Subcutaneous abdominal adipose tissue (tissue), 5 donors: Measurements from ENCODE around the gene COL4A2.
A peak's percentile ranks its signal among the peaks of the same experiment; 100 is the strongest.

Experiments
- H3K27ac ChIP-seq: one replicate; pipeline ENCODE4 v1.7.0; 2013; ENCODE audit warnings: low read depth, mild to moderate bottlenecking, inconsistent platforms, low read length, moderate library complexity
- H3K27me3 ChIP-seq, 5 donors: one replicate each; pipeline ENCODE4 v1.7.0; 2013; ENCODE audit warnings: low read length in 5 of 5, inconsistent platforms in 1 of 5; ENCODE audit not compliant: control insufficient read depth in 5 of 5, insufficient read depth in 4 of 5
- H3K36me3 ChIP-seq, 5 donors: one replicate each; pipeline ENCODE4 v1.7.0; 2013; ENCODE audit warnings: low read length in 5 of 5; ENCODE audit not compliant: control insufficient read depth in 5 of 5, insufficient read depth in 5 of 5
- H3K4me1 ChIP-seq, 5 donors: one replicate each; pipeline ENCODE4 v1.7.0; 2013; ENCODE audit warnings: low read length in 5 of 5, mild to moderate bottlenecking in 3 of 5, moderate library complexity in 1 of 5; ENCODE audit not compliant: control insufficient read depth in 5 of 5, insufficient read depth in 5 of 5
- H3K4me3 ChIP-seq, 5 donors: one replicate each; pipeline ENCODE4 v1.7.0; 2013; ENCODE audit warnings: low read length in 5 of 5, low read depth in 1 of 5
- H3K9ac ChIP-seq, 5 donors: one replicate each; pipeline ENCODE4 v1.7.0; 2013; ENCODE audit warnings: low read length in 5 of 5, mild to moderate bottlenecking in 4 of 5, moderate library complexity in 3 of 5
- H3K9me3 ChIP-seq, 5 donors: one replicate each; pipeline ENCODE4 v1.7.0; 2013; ENCODE audit warnings: low read length in 5 of 5; ENCODE audit not compliant: control insufficient read depth in 5 of 5
- donor health status: healthy.
- donor health status: healthy.
- donor health status: healthy.
- donor health status: healthy.
- donor health status: healthy.

Gene COL4A2

DNA sequence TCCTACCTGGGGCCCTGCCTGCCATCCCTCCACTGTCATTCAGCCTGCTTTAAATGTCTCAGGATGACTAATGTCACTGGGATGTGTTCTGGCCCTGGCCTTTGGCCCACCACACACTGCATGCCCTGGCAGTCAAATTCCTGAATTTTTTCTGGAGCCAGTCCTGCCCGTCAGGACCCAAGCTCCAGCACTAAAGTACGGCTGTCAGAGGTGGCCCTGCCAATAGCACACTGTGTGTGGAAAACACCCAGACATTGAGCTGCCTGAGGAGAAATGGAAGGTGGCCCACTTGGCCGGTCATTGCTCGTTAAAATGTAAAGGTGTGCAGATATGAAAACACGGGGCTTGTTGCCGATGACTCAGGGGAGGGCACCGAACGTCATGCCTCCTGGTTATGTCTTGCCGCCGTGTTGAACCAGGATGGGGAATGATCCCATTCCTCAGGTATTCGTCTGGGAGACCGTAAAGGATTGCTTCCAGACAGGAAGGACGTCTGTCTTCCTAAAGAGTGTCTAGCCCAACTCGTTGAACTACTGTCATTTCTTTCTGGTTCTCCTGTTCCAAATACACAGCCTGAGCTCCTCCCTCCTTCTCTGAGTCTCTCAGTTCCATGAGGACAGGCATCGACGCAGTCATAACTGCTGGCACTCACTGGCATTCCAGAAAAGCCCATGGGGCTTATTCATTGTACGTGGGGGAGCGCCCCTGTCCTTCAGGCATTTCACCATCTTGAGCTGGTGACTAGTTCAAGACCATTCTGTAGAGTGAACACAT, 40.6 kb downstream of the COL4A2 start:
- H3K4me3 ChIP-seq, result peak overlapping the region in 1 of 5 donors; percentile 13
- H3K27me3 ChIP-seq, result no peaks in the 10 kb centered on the region
- H3K36me3 ChIP-seq, result peaks cover 0 to 12% (median 11%) of the 10 kb centered on the region in 5 donors
- no peaks in the 10 kb centered on the region for H3K9me3 ChIP-seq
- H3K27ac ChIP-seq, result peak overlapping the region; percentile 94
- peak overlapping the region in 2 of 5 donors; percentile 21 to 30 for H3K9ac ChIP-seq
- peaks cover 12 to 55% (median 38%) of the 10 kb centered on the region in 5 donors for H3K4me1 ChIP-seq

DNA sequence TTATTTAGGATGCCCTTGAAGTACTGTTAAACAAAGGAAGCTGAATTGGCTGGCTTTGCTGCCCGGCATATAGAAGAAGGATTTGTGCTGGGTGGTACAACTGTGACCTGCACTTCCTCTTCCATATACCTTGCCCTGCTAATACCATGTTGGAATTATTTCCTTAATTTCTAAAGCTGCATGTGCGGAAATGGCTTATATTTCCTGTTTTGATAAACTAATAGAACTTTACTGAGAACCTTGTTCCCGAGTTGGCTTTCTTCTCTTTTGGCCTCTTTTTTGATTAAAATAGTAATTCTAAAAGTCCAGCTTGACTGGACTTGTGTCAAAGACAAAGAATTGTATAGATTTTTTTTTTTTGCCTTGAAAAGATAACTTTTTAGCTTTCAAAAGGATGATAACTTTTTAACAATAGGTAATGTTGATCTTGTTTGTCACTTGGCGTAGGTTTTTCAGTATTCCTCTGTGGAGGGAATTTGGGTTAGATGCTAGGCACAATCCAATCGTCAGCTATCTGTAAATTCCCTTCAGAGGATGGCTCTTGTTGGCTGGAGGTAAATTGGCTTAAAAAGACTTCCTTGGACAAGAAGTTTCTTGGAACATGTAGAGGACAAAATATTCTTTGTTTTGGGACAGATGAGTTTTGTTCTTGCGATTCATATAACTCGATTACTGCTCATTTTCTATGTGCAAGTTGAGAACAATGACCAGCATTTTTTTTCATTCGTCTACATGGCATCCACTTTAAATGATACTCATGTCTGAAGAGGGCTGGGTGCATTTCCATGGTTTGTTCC, 41.4 kb downstream of the COL4A2 start:
- H3K27me3 ChIP-seq, result no peaks in the 10 kb centered on the region
- no peak overlapping the region for H3K4me3 ChIP-seq
- H3K4me1 ChIP-seq, result peaks cover 12 to 58% (median 46%) of the 10 kb centered on the region in 5 donors
- no peaks in the 10 kb centered on the region for H3K9me3 ChIP-seq
- peaks cover 0 to 13% (median 12%) of the 10 kb centered on the region in 5 donors for H3K36me3 ChIP-seq
- H3K9ac ChIP-seq, result no peak overlapping the region
- H3K27ac ChIP-seq, result peak overlapping the region; percentile 94

DNA sequence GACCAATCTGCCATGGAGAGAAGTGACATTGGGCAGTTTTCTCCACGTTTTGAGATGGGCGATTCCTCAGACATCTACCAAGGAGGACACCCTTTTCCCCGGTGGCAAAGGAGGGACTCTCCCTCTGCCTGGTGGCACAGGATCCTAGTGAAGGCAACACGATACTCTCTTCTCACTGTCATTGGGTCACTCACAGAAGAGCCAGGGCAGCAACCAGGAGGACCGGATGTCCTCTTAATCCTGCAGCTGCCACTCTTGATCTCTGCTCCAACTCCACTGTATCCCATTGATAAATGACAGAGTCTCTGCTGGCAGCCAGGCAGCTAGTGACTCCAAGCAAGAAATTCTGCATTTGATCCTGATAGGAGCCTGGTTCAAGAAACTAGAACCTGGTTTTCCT, 42.2 kb downstream of the COL4A2 start:
- H3K9ac ChIP-seq, result peak overlapping the region in 1 of 5 donors; percentile 25
- no peaks in the 10 kb centered on the region for H3K9me3 ChIP-seq
- H3K27ac ChIP-seq, result peak overlapping the region; percentile 94
- H3K36me3 ChIP-seq, result peaks cover 0 to 16% (median 12%) of the 10 kb centered on the region in 5 donors
- no peak overlapping the region for H3K4me3 ChIP-seq
- peaks cover 12 to 60% (median 53%) of the 10 kb centered on the region in 5 donors for H3K4me1 ChIP-seq
- no peaks in the 10 kb centered on the region for H3K27me3 ChIP-seq

DNA sequence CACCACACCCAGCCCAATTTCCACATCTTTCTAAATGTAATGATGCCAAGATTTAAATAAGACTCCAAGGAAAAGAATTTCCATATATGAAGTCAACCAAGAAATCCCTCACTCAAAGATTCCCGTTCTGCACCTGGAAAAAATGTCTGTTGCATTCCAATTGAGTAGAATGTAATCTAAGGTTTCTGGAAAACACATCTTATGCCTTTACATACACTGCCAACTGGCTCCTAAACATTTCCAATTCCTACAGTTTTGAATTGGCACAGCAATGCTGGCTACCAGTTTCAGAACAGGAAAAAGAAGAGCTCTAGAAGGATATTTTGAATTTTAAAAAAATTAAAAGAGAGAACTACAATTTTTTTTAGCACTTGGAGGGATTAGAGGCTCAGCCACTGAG, 43.0 kb downstream of the COL4A2 start:
- no peak overlapping the region for H3K9ac ChIP-seq
- no peaks in the 10 kb centered on the region for H3K27me3 ChIP-seq
- H3K4me1 ChIP-seq, result peaks cover 10 to 60% (median 57%) of the 10 kb centered on the region in 5 donors
- H3K4me3 ChIP-seq, result no peak overlapping the region
- peak overlapping the region; percentile 94 for H3K27ac ChIP-seq
- peaks cover 0 to 15% (median 12%) of the 10 kb centered on the region in 5 donors for H3K36me3 ChIP-seq
- no peaks in the 10 kb centered on the region for H3K9me3 ChIP-seq

DNA sequence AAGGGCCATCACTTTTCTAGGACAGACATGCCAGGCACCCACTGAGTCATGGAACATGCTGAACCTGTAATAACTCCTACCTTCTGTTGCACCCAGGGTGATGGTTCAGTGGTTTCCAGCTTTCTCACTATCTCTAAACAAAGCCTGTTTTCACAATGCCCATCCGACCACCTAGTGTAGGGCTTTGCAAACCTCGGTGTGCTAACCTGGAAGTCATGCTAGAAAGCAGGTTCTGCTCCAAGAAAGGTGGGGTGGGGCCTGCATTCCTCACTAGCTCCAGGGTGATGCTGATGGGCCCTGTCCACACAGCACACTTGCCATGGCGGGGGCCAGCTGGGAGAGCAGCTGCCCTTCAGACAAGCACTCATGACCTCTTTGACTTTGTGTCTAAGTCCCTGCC, 43.4 kb downstream of the COL4A2 start:
- H3K4me3 ChIP-seq, result no peak overlapping the region
- H3K27me3 ChIP-seq, result no peaks in the 10 kb centered on the region
- no peaks in the 10 kb centered on the region for H3K9me3 ChIP-seq
- peaks cover 0 to 12% (median 9%) of the 10 kb centered on the region in 5 donors for H3K36me3 ChIP-seq
- peaks cover 10 to 60% (median 57%) of the 10 kb centered on the region in 5 donors for H3K4me1 ChIP-seq
- no peak overlapping the region for H3K9ac ChIP-seq
- peak overlapping the region; percentile 94 for H3K27ac ChIP-seq

DNA sequence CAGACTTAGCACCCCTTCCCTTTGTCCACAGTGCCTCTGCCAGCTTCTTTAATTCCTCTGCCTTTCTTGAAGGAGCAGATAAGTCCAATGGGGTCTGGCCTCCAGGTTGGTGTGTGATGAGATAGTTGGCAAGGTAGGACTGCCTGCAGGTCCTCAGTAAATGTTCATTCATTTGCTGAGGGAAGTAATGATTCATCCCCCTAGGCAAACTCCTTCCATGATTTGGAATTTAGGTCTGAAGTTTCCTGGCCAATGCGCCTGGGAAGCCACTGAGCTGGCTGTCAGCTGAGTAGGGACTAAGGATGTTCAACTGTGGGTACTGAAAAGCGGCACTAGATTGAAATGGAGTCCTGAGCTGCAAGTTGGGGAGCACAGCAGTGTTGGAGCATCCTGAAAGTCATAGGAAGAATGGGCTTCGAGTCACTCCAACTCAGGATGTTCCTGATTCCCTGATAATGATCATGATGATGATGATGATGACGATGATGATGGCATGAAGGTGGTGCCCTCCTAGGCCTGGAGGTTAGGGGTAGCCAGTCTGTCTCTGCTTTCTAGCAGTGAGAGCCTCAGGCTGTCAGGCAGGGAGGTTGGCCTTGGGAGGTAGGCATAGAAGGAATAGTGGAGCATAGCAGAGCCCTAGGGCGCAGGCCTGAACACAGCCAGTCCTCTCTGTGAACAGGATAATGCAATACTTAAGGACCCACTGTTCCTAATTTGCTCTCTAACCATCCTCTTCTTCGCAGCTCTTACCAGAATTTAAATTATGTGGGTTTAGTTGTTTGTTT, 44.7 kb downstream of the COL4A2 start:
- peaks cover 10 to 63% (median 51%) of the 10 kb centered on the region in 5 donors for H3K4me1 ChIP-seq
- H3K27me3 ChIP-seq, result no peaks in the 10 kb centered on the region
- H3K4me3 ChIP-seq, result no peak overlapping the region
- peaks cover 0 to 9% (median 5%) of the 10 kb centered on the region in 5 donors for H3K36me3 ChIP-seq
- H3K9ac ChIP-seq, result no peak overlapping the region
- no peaks in the 10 kb centered on the region for H3K9me3 ChIP-seq
- peak overlapping the region; percentile 61 for H3K27ac ChIP-seq

DNA sequence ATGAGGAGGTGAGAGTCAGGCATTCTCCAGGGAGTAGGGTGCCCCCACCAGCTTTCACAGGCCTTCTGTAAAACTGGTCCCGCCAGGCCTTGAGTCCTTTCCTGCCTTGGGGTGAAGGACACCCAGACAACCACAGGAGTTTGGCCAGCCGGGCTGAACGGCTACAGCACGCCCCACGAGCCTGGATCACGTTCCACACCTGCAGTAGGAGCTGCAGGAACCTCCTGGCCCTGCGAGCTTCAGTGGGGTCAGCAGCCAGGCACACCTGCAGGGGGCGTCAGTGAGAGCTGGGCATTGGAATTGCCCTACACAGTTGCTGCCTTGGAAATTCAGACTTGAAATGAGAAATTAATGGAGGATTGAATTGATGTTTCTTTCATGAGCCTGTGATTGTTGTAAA, 45.7 kb downstream of the COL4A2 start:
- Histone ChIP-seq H3K4me1 (peaks cover 6 to 54% (median 42%) of the 10 kb centered on the region in 5 donors), H3K36me3 (peaks cover 0 to 14% (median 8%) of the 10 kb centered on the region in 5 donors), H3K9me3 (no peaks in the 10 kb centered on the region), H3K4me3 (no peak overlapping the region), H3K27me3 (no peaks in the 10 kb centered on the region), H3K9ac (no peak overlapping the region), H3K27ac (peak overlapping the region; percentile 61)

DNA sequence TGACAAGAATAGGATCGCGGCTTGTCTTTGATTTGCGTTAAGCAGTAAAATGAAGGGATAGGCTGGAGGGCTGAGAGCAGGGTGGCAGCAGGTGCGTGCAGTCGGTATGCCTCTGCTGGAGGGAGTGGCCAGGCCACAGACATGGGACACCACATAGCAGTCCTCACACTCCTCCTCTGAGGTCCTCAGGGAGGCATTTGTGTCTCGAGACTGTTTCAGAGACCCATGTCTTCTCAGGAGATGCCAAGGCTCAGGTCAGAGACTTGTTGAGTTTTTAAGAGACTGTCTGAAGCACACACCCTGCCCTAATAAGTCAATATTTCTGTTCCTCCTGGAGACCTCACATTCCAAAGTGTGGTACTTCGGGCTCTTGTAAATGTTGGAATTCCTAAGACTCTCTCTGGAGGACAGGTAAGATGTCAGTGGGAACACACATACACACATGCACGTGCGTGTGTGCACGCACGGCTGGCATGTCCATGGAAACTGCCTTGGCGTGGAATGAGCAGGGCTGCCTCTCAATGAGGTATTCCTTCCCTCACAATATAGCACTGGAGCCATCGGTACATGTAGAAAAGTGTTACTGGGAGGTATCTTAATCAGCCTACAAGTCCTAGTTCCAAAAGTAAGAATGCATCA, 46.4 kb downstream of the COL4A2 start:
- H3K4me3 ChIP-seq, result no peak overlapping the region
- peaks cover 0 to 20% (median 13%) of the 10 kb centered on the region in 5 donors for H3K36me3 ChIP-seq
- no peaks in the 10 kb centered on the region for H3K27me3 ChIP-seq
- H3K9ac ChIP-seq, result no peak overlapping the region
- H3K27ac ChIP-seq, result peak overlapping the region; percentile 61
- no peaks in the 10 kb centered on the region for H3K9me3 ChIP-seq
- peaks cover 3 to 46% (median 35%) of the 10 kb centered on the region in 5 donors for H3K4me1 ChIP-seq

DNA sequence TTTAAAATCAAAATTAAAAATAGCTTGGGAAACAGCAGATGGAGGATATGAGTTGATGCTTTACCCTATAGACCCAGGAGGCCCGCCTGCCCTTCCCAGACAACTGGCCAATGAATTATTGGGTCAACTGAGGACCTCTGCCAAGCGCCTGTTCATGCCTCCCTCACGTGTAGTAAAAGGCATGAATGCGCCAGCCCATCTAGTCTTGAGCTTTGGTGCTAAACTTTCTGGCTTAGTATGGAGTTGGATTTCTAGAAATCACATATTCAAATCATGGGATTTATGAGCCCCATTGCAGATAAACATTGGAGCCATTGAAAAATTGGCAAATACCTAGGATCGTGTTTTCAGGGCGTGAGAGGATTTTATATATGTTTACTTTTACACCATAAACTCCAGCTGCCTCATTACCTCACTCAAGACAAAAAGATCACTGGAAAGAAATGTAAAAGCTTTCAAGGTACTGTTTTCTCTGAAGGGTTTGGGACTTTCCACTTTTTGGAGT, 47.1 kb downstream of the COL4A2 start:
- Histone ChIP-seq H3K36me3 (peaks cover 4 to 25% (median 15%) of the 10 kb centered on the region in 5 donors), H3K9me3 (no peaks in the 10 kb centered on the region), H3K27me3 (no peaks in the 10 kb centered on the region), H3K4me1 (peaks cover 3 to 39% (median 27%) of the 10 kb centered on the region in 5 donors), H3K9ac (no peak overlapping the region), H3K4me3 (no peak overlapping the region), H3K27ac (peak overlapping the region; percentile 61)
